ELR (cell line): ENCODE data around the gene CRB1.

ENCODE experiments used
- DNase-seq: peaks from one replicate; pipeline ENCODE4 v3.0.0-alpha.2; 2015; ENCODE audit warnings: low read depth

Gene CRB1

DNA sequence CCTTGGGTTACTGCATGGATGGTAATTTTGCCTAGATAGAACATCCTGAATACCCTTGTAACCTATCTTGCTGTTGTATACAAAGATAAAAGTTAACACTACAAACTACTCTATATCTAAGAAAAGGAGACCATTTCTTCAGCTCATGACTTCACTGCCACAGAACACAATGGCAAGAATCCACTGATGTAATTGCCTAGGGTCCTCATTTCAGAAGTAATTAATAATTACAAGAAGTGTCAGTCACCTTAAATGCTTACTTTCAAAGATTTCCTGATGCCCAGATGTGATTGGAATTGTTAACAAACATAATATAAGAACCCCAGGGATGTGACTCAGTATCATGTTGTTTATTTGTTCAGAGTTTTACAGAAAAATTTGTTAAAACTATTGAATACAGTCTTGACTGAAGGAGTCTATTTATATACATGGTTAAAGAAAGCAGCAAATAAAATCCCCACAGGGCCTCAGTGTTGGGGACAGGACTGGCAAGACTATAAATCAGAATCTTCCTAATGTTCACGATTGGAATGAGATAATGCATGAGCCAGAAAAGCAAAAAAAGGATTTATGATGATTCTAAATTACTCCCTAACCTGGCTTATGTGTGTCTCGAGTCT lies 83.9 kb downstream of the CRB1 start:
- DNase-seq, result peak; percentile 15

DNA sequence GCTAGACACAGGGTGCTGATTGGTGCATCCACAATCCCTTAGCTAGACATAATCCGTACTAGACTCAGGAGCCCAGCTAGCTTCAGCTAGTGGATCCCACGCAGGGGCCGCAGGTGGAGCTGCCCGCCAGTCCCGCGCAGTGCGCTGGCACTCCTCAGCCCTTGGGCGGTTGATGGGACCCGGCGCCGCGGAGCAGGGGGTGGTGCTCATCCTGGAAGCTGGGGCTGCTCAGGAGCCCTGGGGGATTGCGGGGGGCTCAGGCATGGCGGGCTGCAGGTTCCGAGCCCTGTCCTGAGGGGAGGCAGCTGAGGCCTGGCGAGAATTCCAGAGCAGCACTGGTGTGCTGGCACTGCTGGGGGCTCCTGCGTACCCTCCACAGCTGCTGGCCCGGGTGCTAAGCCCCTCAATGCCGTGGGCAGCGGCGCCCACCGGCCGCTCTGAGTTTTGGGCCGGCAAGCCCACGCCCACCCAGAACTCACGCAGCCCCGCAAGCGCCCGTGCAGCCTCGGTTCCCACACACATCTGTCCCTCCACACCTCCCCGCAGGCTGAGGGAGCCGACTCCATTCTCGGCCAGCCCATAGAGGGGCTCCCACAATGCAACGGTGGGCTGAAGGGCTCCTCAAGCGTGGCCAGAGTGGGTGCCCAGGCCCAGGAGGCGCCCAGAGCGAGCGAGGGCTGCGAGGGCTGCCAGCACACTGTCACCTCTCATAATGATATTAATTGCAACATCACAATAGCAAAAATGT lies 87.4 kb downstream of the CRB1 start:
- no peak for DNase-seq

DNA sequence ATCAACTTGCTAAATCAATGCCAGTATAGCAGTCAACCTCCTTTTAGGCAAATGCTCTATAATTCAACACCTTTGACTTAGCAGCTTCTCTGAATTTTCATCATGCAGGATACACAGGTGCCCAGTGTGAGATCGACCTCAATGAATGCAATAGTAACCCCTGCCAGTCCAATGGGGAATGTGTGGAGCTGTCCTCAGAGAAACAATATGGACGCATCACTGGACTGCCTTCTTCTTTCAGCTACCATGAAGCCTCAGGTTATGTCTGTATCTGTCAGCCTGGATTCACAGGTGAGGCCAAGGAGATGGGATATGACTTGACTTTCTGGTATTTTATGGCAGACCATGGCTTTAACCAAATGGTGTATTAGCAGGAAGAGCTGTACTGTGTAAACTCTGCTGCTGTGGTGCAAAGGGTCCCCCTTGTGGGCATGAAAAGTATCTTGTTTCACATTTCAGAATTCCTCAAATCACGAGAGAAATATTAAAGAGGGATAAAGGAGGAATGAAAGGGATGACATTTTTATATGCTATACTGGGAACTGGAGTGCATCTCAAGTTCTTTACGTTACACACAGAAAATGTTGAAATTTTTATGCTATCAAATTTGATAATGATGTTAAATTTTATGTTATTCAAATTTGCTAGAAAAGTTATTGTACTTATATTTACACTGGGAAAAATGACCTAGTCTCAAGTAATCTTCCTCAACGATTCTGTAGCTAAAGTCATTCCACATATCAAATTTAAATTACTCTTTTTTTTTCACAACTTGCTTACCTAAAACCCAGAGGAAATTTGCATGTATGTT lies 88.9 kb downstream of the CRB1 start:
- peak; percentile 70 for DNase-seq

DNA sequence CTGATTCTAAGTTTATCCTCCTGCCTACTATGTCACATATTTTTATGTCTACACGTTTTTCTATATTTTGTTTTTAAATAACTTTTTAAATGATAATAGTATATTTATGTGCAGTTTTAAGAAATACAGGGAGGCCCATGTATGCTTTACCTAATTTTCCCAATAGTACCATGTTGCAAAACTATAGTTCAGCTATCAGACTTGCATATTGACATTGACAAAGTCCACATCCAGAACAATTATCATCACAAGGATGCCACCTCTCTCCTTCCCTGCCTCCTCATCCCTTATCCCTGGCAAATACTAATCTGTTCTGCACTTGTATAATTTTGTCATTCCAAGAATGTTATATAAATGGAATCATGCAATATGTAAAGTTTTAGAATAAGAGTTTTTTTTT lies 90.9 kb downstream of the CRB1 start:
- DNase-seq, result no peak

DNA sequence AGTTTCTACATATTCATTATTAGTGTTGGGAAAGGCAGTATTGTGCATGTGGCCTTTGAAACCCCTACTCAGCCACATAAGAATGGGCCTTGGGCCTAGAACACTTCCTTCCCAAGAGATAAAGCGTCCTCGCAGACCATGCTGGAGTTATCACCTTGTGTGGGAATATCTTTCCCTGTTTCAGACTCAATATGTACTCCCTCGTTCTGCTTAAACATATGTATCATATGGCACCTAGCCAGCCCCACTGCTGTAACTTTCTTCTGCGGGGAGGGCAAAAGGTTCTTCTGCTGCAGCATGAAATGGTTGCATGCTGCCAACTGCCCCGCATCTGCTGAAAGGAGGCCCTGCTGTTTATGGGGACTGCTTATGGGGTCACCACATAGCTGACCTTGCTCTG lies 92.0 kb downstream of the CRB1 start:
- no peak for DNase-seq

DNA sequence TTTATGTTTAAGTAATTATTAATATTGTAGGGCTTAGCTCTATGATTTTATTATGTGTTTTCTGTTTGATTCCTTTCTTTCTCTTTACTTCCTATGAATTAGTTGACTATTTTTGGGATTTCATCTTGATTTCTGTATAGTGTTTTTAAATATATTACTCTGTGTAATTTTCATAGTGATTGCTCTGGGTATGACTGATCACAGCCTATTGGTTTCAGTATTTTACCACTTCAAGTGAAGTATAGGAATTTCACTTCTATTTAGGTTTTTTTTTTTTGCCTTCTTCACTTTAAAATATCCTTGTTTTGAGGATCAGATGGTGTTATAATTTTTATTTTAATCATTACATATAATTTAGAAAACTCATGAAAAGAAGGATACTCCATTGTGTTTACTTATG lies 94.8 kb downstream of the CRB1 start:
- no peak for DNase-seq

DNA sequence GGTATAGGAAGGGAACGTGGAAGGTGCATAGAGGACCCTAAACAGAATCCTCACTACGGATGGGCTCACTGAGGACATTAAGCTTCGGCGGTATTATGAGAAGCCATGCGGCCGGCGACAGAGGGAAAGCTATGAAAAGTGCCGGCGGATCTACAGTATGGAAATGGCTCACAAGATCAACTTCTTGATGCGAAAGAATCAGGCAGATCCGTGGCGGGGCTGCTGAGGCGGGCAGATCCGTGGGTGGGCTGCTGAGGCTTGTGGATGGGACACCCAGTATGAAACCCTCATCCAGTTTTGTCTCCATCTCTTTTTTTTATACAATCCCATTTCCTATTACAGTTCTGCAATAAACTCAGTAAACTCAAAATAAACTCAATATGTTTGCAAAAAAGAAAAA lies 95.8 kb downstream of the CRB1 start:
- no peak for DNase-seq

DNA sequence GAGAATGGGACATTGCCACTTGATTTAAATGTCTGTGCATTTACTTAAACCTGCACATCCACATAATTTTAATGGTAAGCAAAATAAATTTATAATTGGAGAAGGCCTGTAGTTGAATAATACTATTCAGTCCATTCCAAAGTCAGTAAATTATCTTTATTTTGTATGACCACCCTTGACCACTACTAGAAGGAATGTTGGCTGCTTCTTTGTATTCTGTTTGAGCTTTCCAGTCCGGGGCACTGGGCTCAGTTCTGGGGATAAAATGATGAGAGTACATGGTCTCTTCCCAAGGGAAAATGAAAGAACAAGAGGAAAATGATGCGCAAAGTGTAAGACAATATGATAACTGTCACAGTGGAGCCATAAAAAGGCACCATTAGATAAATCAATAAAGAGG lies 98.9 kb downstream of the CRB1 start:
- DNase-seq, result no peak

DNA sequence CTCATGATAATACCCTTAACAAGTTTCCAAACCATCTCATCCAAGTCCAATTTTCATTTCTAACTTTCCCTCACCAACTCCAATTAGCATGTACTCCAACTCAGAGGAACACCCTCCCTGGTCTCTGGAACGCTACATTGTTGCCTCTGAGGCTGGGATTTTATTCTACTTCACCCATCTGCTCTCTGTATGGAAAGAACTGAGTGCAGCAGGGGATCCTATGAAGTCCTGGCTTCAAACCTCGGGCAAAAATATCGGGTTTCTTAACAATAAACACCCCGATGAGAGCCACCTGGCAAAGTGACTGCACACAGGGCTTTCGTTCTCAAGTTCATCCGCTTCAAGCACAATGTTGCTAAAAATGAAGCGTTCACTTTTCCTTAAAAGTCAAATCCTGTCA lies 99.6 kb downstream of the CRB1 start:
- no peak for DNase-seq

DNA sequence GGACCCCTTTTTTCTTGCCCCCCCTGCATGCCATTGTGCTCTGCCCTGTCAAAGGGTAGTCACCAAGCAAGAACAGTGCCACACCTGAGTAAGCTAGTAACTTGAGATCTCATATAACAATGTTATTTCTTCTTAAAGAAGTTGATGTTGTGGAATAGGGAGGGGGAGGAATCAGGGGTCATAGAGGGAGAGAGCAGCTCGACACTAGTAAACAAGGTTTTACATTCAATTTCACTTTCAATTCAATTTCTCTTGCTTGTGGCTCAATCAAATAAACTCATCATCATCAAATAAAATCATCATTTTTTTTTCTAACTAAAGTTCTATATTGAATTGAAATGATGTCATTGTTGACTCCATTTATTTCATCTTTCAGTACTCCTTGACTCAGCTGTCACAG lies 106.4 kb downstream of the CRB1 start:
- DNase-seq, result no peak

DNA sequence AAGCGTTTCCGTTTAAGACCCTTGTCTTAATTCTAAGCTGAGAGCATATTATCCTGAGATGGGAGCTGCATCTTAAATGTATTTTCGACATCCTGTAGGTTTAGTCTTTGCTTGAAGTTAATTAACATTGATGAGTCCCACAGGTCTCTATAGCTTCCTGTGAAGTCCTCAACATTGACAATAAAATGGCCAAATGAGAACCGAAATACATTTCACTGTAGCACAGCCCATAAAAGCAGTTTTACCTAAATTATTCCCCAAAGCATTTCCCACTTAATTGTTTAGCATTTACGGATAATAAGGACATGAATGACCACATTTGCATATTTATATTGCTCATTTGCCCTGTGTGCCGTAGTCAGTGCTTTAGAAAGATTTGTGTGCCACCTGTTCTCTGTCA lies 116.4 kb downstream of the CRB1 start:
- no peak for DNase-seq

DNA sequence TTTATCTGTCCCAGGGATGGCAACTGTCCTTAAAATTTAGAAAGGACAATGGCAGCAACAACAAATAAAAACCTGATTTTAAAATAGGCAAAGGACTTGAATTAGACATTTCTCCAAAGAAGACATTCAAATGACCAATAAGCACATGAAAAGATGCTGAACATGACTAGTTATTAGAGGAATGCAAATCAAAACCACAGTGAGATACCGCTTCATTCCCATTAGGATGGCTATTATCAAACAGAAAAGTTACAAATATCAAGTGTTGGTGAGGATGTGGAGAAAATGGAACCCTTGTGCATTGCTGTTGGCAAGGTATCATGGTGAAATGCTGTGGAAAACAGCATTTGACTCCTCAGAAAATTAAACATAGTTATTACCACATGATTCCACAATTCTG lies 120.7 kb downstream of the CRB1 start:
- peak; percentile 31 for DNase-seq

DNA sequence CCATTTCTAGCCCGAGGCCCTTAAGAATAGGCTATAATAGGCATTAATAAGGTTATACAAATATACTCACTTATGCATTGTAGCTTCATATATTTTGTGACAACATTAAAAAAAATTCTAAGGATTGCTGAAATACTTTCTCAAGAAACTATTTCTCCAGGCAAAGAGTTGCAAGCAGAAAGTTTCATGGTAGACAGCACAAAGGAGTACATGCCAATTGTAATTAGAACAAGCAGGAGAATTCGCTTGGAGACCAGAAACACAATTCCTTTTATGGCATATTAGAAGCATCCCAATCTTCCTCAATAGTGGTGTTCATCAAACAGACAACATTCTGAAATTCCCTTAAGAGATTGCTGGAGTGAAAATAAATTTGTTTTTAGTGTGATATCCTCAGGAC lies 122.8 kb downstream of the CRB1 start:
- DNase-seq, result no peak

DNA sequence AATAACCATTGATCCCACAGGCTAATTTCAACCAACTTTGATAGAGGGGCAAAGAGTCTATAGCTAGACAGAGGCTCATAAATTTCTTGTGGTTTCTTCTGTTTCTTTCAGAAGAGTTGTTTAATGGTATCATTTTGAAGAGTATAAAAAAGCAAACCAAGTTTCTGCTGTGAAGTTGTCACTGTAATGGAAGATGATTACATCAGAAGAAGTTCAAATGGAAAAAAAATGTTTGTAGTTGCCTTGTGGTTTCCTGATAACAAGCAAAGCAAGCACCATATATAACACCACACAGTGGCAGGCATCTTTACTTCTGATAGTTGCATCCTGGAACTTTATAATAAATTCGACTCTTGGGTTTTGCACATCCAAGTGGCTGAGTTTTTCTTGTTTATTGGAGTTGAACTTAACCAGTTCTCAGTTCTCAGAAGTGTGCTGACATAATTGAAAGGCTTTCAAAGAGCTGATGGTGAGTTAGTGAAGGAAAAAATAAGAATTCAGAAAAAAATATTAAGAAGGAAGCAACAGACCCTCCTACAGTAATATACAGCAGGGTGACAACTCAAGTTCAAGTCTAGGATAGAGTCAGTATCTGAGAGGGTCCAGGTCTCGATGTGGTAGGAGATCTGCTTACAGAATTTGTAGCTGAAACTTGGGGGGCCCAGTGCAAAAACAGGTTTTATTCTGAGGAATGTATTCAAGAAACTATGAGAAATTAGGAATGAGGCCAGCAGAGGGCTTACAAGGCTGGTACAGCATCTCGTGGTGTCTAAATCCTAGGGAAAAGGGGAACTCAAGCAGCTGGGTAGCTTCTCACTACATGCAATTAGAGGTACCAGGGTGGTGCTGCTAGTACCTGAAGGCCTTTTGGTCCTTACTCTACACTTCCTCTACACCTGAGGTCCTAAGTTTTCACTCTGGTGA lies 123.5 kb downstream of the CRB1 start:
- peak; percentile 29 for DNase-seq

DNA sequence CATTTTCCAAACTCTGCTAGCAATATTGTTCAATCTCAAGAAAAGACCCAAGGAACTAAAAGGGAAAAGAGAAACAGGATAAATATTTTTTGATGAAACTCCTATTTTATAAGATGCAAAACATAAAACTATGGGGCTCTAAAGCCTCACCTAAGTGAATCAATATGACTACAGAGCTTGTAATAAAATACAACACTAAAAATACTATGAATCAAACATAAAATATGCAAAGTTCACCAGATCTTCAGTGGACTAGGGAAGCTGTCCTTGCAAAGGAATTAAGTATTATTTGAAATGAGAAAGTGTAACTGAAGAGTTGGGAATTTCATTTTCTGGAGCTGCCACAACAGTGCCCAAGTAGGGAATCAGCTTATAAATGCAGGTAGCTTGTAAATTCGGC lies 124.5 kb downstream of the CRB1 start:
- peak; percentile 6 for DNase-seq

DNA sequence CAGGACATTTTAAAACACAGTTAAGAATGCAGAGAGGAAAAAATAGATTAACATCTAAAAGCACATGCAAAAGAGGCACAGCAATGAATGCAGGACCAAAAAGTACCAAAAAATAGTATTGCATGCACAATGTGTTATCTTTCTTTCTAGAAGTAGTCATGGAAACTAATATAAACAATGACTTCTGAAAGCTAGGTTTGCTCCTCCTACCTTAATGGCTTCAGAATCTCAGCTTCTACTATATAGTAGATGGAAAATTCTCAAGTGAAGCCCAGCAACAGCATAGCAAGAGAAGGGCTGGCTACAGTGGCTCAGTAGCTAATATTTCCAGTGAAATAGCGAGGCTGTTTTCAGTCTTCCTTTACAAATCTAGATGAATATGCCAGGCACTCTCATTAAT lies 125.1 kb downstream of the CRB1 start:
- peak; percentile 9 for DNase-seq

DNA sequence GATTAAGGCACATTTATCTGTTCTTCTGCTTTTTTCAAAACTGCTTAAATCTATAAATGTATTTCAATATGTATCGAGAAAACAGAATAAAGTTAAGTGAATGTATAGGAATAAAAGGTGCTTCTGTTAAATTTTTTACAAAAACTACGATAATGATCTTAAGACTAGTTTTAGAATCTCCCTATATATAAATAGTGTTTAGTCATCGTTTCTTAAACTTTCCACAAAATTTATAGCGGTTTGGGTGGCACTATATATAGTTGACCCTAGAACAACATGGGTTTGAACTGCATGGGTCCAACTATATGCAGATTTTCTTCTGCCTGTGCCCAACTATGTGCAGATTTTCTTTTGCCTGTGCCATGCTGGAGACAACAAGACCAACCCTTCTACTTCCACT lies 125.7 kb downstream of the CRB1 start:
- DNase-seq, result no peak

DNA sequence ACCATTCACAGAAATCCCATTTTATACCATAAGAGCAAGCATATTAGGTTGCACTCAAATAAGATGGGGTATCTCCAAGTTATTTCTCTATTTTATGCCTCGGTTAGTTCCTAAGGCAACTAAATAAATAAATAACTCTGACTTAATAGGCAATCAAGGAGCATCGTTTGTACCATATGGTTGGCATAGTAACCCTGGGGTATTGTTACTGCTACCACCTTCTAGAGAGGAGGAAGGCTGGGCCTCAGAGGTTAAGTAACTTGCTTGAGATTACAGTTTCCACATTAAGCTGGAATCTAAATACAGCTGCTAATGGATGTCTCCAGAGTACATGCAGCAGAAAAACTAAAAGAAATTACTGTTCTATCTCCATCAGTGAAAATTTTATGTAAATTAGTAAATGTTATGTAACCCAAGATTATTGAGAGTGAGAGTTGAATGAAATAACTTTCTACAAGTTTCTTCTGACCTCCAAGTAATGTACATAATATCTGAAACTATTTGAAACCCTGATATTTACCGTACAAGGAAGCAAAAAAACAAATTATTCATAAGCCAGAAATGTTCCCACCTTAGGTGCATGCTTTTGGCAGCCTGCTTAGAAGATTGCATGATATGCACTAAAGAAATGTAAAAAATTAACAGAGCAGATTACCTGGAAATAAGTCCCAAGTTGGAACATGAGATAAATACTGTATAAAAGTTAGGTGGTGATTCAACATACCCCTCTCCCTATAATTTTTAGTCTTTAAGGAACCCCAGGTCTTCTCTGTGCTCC lies 127.0 kb downstream of the CRB1 start:
- DNase-seq, result no peak

DNA sequence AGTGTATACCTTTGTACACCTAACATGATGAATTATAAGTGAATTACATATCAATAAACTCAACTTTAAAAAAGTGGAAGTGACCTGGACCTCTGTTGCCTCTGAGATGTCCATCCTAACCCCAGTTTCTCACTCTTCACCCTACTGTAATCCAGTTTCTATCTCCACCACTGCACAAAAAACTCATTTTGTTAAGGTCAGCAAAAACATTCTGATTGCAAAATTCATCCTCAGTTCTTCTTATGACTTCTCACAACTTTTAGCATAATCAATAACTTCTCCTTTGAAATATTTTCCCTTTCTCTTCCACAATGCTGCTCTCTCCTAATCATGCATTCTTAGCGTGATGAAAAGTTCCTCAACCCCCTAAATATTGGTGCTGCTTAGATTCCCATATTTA lies 129.8 kb downstream of the CRB1 start:
- DNase-seq, result no peak

DNA sequence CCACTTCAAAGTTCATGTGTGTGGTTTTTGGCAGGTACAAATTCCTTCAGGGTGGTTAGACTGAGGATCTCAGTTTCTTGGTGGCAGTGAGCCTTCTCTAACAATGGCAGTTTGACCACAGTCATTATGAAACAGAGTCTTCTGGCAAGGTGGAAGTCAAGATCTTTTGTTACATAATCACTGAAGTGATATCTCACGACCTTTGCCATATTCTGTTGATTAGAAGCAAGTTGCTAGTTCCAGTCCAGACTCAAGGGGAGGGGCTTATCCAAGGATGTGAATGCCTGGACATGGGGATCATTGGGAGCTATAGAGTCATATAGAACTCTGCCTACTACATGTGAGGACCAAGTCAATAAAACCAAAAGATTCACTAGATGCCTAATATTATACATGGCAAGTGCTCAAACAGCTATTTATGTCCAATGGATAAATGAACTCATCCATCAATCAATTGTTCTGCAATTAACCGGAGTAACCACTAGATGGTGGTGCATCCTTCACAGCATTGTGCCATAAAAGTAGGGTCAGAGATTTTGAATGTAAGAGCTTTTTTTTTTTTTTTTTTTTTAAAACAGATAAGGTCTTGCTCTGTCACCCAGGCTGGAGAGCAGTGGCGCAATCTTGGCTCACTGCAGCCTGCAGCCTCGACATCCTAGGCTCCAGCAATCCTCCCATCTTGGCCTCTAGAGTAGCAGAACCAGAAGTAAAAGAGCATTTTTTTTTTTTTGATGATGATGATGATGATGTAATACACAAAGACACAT lies 131.9 kb downstream of the CRB1 start:
- DNase-seq, result peak; percentile 75

DNA sequence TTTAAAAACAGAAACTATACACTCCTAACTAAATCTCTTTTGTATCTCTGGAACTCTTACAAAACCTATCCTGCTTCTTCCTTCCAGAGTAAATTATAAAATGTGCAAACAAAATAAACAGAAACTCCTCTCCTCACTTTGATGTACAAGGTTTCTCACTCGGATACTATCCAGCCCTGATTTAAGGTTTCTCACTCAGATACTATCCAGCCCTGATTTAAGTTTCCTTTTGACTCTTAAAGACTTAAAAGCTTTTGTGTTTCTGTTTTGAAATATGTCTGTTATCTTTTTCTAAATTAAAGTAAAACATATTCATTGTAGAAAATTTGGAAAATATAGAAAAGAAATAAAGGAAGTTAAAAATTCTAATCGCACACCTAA lies 132.5 kb downstream of the CRB1 start:
- no peak for DNase-seq
